ENCODE measurements around the gene PLB1. TPM values are rescaled to one million over a fixed set of nuclear protein-coding genes. Genes with fewer than 3 reads are reported as not detected.

PLB1 gene
- polyA plus RNA-seq, 3 donors = 20.2 to 35.8 (median 23.9) TPM

DNA sequence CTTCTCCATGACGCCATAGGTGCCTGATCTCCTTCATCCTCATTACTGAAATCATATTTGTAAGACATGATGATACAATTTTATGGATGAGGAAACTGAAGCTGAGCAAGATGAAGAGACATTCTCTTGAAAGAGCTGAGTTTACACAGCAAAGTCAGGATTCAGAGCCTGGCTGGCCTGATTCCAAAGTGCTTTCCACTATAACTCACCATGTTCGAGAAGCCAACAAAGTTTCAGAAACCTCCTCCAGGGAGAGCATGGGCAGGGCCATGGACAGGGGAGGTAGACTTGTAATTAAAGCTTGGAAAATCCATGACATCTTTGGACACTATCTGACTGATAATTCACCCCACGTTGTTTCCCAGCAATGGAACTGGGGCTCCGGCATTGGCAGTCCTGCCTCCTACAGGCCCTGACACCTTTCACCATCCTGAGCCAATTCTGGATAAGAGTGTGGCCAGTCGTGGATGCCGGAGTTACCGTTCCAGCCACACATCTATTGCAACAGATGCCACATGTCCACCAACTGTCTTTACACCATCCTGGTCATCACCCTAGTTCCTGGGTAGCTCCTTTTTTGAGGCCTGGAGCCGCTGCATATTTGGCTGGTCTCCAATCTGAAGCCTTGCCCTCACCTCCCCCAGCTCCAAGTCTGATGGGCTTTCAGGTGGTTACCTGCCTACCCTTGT is 170.8 kb downstream of the PLB1 start:
- intact Hi-C loops (cut with micrococcal nuclease) = no loop called here
- DNase-seq = no peak
- H3K79me2 ChIP-seq (ENCODE audit: insufficient read depth, low read length) = no peaks in the 10 kb centered on the region
- Mint-ChIP-seq H3K27ac (no peak overlapping the region), H3K9me3 (no peaks in the 10 kb centered on the region), H3K4me1 (peaks cover 2% of the 10 kb centered on the region), H3K4me3 (no peak overlapping the region), H3K27me3 (ENCODE audit: low read depth in 3 of 3) (no peaks in the 10 kb centered on the region), H3K36me3 (no peaks in the 10 kb centered on the region)
- no peak overlapping the region for H2AFZ ChIP-seq (ENCODE audit: insufficient read depth, low read depth, low read length, poor library complexity, severe bottlenecking)
- H3K27me3 ChIP-seq (ENCODE audit: control insufficient read depth in 2 of 2, insufficient read depth in 2 of 2, low read length in 2 of 2) = no peaks in the 10 kb centered on the region
- WGBS (ENCODE audit: insufficient coverage) = 90% methylated on average over 5 of the region's 8 CpGs
- no peak overlapping the region for H3K4me2 ChIP-seq (replicated peaks; ENCODE audit: extremely low read depth, low read length, poor library complexity, severe bottlenecking)
- no peaks in the 10 kb centered on the region for H3K9me3 ChIP-seq (replicated peaks in 1 of 2; ENCODE audit: control insufficient read depth in 1 of 2, insufficient read depth in 1 of 2, low read length in 2 of 2)
- H3K4me3 ChIP-seq (replicated peaks in 1 of 3; ENCODE audit: low read depth in 2 of 3, low read length in 3 of 3) = no peak overlapping the region
- H4K20me1 ChIP-seq (ENCODE audit: insufficient read depth, low read length) = no peaks in the 10 kb centered on the region
- no peaks in the 10 kb centered on the region for H3K36me3 ChIP-seq (replicated peaks in 1 of 2; ENCODE audit: control insufficient read depth in 1 of 2, insufficient read depth in 2 of 2, low read length in 2 of 2)
- TF ChIP-seq CTCF (IDR thresholded peaks at IDR 0.05) = no peak
- no peak overlapping the region for H3K9ac ChIP-seq (ENCODE audit: insufficient read depth, low read length, poor library complexity, severe bottlenecking)
- H3K4me1 ChIP-seq (ENCODE audit: control insufficient read depth in 1 of 2, insufficient read depth in 2 of 2, low read length in 2 of 2) = no peaks in the 10 kb centered on the region
- H3K27ac ChIP-seq (ENCODE audit: low read depth in 1 of 2, low read length in 2 of 2) = no peak overlapping the region

- intact Hi-C loops (cut with micrococcal nuclease) = no loop called here
- no peak overlapping the region for H3K4me3 ChIP-seq (replicated peaks in 1 of 3; ENCODE audit: low read depth in 2 of 3, low read length in 3 of 3)
- H3K4me3 Mint-ChIP-seq = no peak overlapping the region
- peaks cover 0 to 1% (median 0%) of the 10 kb centered on the region in 3 donors for H3K27me3 Mint-ChIP-seq (ENCODE audit: low read depth in 3 of 3)
- peaks cover 6% of the 10 kb centered on the region for H3K4me1 Mint-ChIP-seq
- no peaks in the 10 kb centered on the region for H3K9me3 ChIP-seq (replicated peaks in 1 of 2; ENCODE audit: control insufficient read depth in 1 of 2, insufficient read depth in 1 of 2, low read length in 2 of 2)
- H2AFZ ChIP-seq (ENCODE audit: insufficient read depth, low read depth, low read length, poor library complexity, severe bottlenecking) = no peak overlapping the region
- no peak overlapping the region for H3K4me2 ChIP-seq (replicated peaks; ENCODE audit: extremely low read depth, low read length, poor library complexity, severe bottlenecking)
- H3K4me1 ChIP-seq (ENCODE audit: control insufficient read depth in 1 of 2, insufficient read depth in 2 of 2, low read length in 2 of 2) = no peaks in the 10 kb centered on the region
- no peaks in the 10 kb centered on the region for H3K27me3 ChIP-seq (ENCODE audit: control insufficient read depth in 2 of 2, insufficient read depth in 2 of 2, low read length in 2 of 2)
- peak overlapping the region in 1 of 7 donors; percentile 73 for H3K27ac Mint-ChIP-seq
- 96% methylated on average over 4 of the region's 6 CpGs for WGBS (ENCODE audit: insufficient coverage)
- no peaks in the 10 kb centered on the region for H3K79me2 ChIP-seq (ENCODE audit: insufficient read depth, low read length)
- no peak overlapping the region for H3K27ac ChIP-seq (ENCODE audit: low read depth in 1 of 2, low read length in 2 of 2)
- H3K9me3 Mint-ChIP-seq = no peaks in the 10 kb centered on the region
- H4K20me1 ChIP-seq (ENCODE audit: insufficient read depth, low read length) = no peaks in the 10 kb centered on the region
- no peaks in the 10 kb centered on the region for H3K36me3 Mint-ChIP-seq
- no peak overlapping the region for H3K9ac ChIP-seq (ENCODE audit: insufficient read depth, low read length, poor library complexity, severe bottlenecking)
- no peak for DNase-seq
- H3K36me3 ChIP-seq (replicated peaks in 1 of 2; ENCODE audit: control insufficient read depth in 1 of 2, insufficient read depth in 2 of 2, low read length in 2 of 2) = no peaks in the 10 kb centered on the region
- TF ChIP-seq CTCF (IDR thresholded peaks at IDR 0.05) = no peak
These were observed 171.4 kb downstream of the PLB1 start for GRCh38 chr2:28667261-28667660.
